WERI-Rb-1 (cell line): ENCODE data around the gene LRP1B.

ENCODE experiments used
- DNase-seq: peaks from one replicate; pipeline ENCODE4 v3.0.0-alpha.2; 2020
- H3K27ac ChIP-seq: fragments of 250-450 bp; sonication (Bioruptor Pico); 2 replicates; pipeline ENCODE4 v1.5.1; 2020; ENCODE audit warnings: mild to moderate bottlenecking, moderate library complexity
- H3K27me3 ChIP-seq: fragments of 250-450 bp; sonication (Bioruptor Pico); 2 replicates; pipeline ENCODE4 v1.5.1; 2021; ENCODE audit warnings: mild to moderate bottlenecking, low read depth, moderate library complexity; ENCODE audit not compliant: insufficient read depth, severe bottlenecking
- H3K36me3 ChIP-seq: fragments of 250-450 bp; sonication (Bioruptor Pico); 2 replicates; pipeline ENCODE4 v1.5.1; 2020; ENCODE audit warnings: mild to moderate bottlenecking, moderate library complexity
- H3K4me3 ChIP-seq: 2 replicates; pipeline ENCODE4 v1.5.1; 2011; ENCODE audit warnings: low read depth, mild to moderate bottlenecking, control low read depth, low read length
- H3K9me3 ChIP-seq: fragments of 250-450 bp; sonication (Bioruptor Pico); 2 replicates; pipeline ENCODE4 v1.5.1; 2021; ENCODE audit warnings: mild to moderate bottlenecking, moderate library complexity; ENCODE audit not compliant: severe bottlenecking
- CTCF ChIP-seq: IDR thresholded peaks from 2 replicates; pipeline ENCODE4 v1.5.1; 2011; ENCODE audit warnings: low read depth, mild to moderate bottlenecking, control low read depth, inconsistent platforms, low read length

LRP1B gene

GRCh38 chr2:141605163-141605562 is 525.7 kb downstream of the LRP1B start:
- Histone ChIP-seq H3K27me3 (no peaks in the 10 kb centered on the region), H3K36me3 (no peaks in the 10 kb centered on the region), H3K4me3 (no peak overlapping the region), H3K27ac (no peak overlapping the region), H3K9me3 (no peaks in the 10 kb centered on the region)
- DNase-seq = no peak
- TF ChIP-seq CTCF = no peak

GRCh38 chr2:141601511-141602152 is 529.2 kb downstream of the LRP1B start:
- no peak for TF ChIP-seq CTCF

GRCh38 chr2:141599721-141600120 is 531.1 kb downstream of the LRP1B start:
- TF ChIP-seq CTCF = no peak
- H3K27ac ChIP-seq = no peak overlapping the region
- H3K27me3 ChIP-seq = no peaks in the 10 kb centered on the region

More at GRCh38 chr2:141601511-141602152, 529.2 kb downstream of the LRP1B start:
- H3K27ac ChIP-seq = no peak overlapping the region
- no peaks in the 10 kb centered on the region for H3K9me3 ChIP-seq
- H3K27me3 ChIP-seq = no peaks in the 10 kb centered on the region
- no peak overlapping the region for H3K4me3 ChIP-seq
- H3K36me3 ChIP-seq = no peaks in the 10 kb centered on the region
- DNase-seq = no peak

GRCh38 chr2:141598982-141599381 is 531.8 kb downstream of the LRP1B start:
- Histone ChIP-seq H3K27ac (no peak overlapping the region), H3K9me3 (no peaks in the 10 kb centered on the region), H3K27me3 (no peaks in the 10 kb centered on the region), H3K4me3 (no peak overlapping the region), H3K36me3 (no peaks in the 10 kb centered on the region)
- no peak for DNase-seq
- no peak for TF ChIP-seq CTCF

More at GRCh38 chr2:141599721-141600120, 531.1 kb downstream of the LRP1B start:
- no peak for DNase-seq
- Histone ChIP-seq H3K4me3 (no peak overlapping the region), H3K9me3 (no peaks in the 10 kb centered on the region), H3K36me3 (no peaks in the 10 kb centered on the region)

GRCh38 chr2:141595316-141595920 is 535.4 kb downstream of the LRP1B start:
- no peak for DNase-seq

More at GRCh38 chr2:141595316-141595920, 535.4 kb downstream of the LRP1B start:
- no peak for TF ChIP-seq CTCF
- Histone ChIP-seq H3K9me3 (no peaks in the 10 kb centered on the region), H3K27me3 (no peaks in the 10 kb centered on the region), H3K36me3 (no peaks in the 10 kb centered on the region), H3K4me3 (no peak overlapping the region), H3K27ac (no peak overlapping the region)
